ENCODE measurements around the gene HIPK3.

The HIPK3 gene

GRCh38 chr11:33309118-33309517 lies 51.9 kb downstream of the HIPK3 start:
- Histone ChIP-seq H3K4me3 (replicated peaks; ENCODE audit: insufficient read depth, low read length) (no peak overlapping the region), H3K27ac (replicated peaks) (no peak overlapping the region), H3K27me3 (ENCODE audit: insufficient read depth, poor library complexity, severe bottlenecking) (no peaks in the 10 kb centered on the region)
- DNase-seq (ENCODE audit: low read depth in 1 of 2, low spot score in 1 of 2), result no peak
- TF ChIP-seq CTCF (IDR thresholded peaks at IDR 0.05; ENCODE audit: insufficient read depth, low read length), result no peak

- Histone ChIP-seq H3K4me3 (replicated peaks; ENCODE audit: insufficient read depth, low read length) (no peak overlapping the region), H3K27me3 (ENCODE audit: insufficient read depth, poor library complexity, severe bottlenecking) (no peaks in the 10 kb centered on the region), H3K27ac (replicated peaks) (no peak overlapping the region)
- DNase-seq (ENCODE audit: low read depth in 1 of 2, low spot score in 1 of 2), result no peak
- TF ChIP-seq POLR2AphosphoS5 (IDR thresholded peaks at IDR 0.05; ENCODE audit: low read depth) (no peak), CTCF (IDR thresholded peaks at IDR 0.05; ENCODE audit: insufficient read depth, low read length) (no peak), GABPA (IDR thresholded peaks at IDR 0.05; ENCODE audit: low read depth) (no peak), SPI1 (IDR thresholded peaks at IDR 0.05; ENCODE audit: borderline replicate concordance, low read depth) (no peak), REST (IDR thresholded peaks at IDR 0.05; ENCODE audit: insufficient replicate concordance, low read depth) (no peak)
Measured at GRCh38 chr11:33310720-33311500, 53.7 kb downstream of the HIPK3 start.

- TF ChIP-seq REST (IDR thresholded peaks at IDR 0.05; ENCODE audit: insufficient replicate concordance, low read depth) (no peak), POLR2AphosphoS5 (IDR thresholded peaks at IDR 0.05; ENCODE audit: low read depth) (no peak), CTCF (IDR thresholded peaks at IDR 0.05; ENCODE audit: insufficient read depth, low read length) (no peak), GABPA (IDR thresholded peaks at IDR 0.05; ENCODE audit: low read depth) (no peak), SPI1 (IDR thresholded peaks at IDR 0.05; ENCODE audit: borderline replicate concordance, low read depth) (no peak)
- DNase-seq (ENCODE audit: low read depth in 1 of 2, low spot score in 1 of 2), result no peak
- no peaks in the 10 kb centered on the region for H3K27me3 ChIP-seq (ENCODE audit: insufficient read depth, poor library complexity, severe bottlenecking)
- no peak overlapping the region for H3K4me3 ChIP-seq (replicated peaks; ENCODE audit: insufficient read depth, low read length)
- no peak overlapping the region for H3K27ac ChIP-seq (replicated peaks)
Measured at GRCh38 chr11:33311680-33312079, 54.5 kb downstream of the HIPK3 start.

GRCh38 chr11:33315822-33316221 lies 58.6 kb downstream of the HIPK3 start:
- TF ChIP-seq SPI1 (IDR thresholded peaks at IDR 0.05; ENCODE audit: borderline replicate concordance, low read depth) (no peak), REST (IDR thresholded peaks at IDR 0.05; ENCODE audit: insufficient replicate concordance, low read depth) (no peak)
- Histone ChIP-seq H3K4me3 (replicated peaks; ENCODE audit: insufficient read depth, low read length) (no peak overlapping the region), H3K27ac (replicated peaks) (no peak overlapping the region), H3K27me3 (ENCODE audit: insufficient read depth, poor library complexity, severe bottlenecking) (no peaks in the 10 kb centered on the region)
- DNase-seq (ENCODE audit: low read depth in 1 of 2, low spot score in 1 of 2), result no peak
